ENCODE data around the gene CD6.

GRCh38 chr11:60954421-60954820 is 17.1 kb upstream of the CD6 start:
- no peak for TF ChIP-seq POLR2A (IDR thresholded peaks at IDR 0.05; ENCODE audit: low read depth, low read length)
- no peak for TF ChIP-seq SPI1 (IDR thresholded peaks at IDR 0.05; ENCODE audit: low read depth, low read length)
- no peak for TF ChIP-seq POLR2AphosphoS5 (IDR thresholded peaks at IDR 0.05; ENCODE audit: low read depth, low read length)
